GM23338 (cell line): Measurements from ENCODE around the gene NRGN. TPM values are rescaled to one million over a fixed set of nuclear protein-coding genes. Genes with fewer than 3 reads are reported as not detected.

Experiments used
- ATAC-seq: fragments of 200-7000 bp; cut with Tn5 transposase; 3 replicates; pipeline ENCODE4 v1.9.1; 2020
- DNase-seq: peaks from one replicate; pipeline ENCODE4 v3.0.0-alpha.2; 2015; ENCODE audit warnings: low spot score
- H2AFZ ChIP-seq: fragments of 200-600 bp; sonication (generic); 2 replicates; pipeline ENCODE4 v1.8.0; 2016; ENCODE audit warnings: antibody characterized with exemption, mild to moderate bottlenecking, moderate library complexity
- H3F3A ChIP-seq: fragments of 200-600 bp; sonication (generic); replicated peaks from 2 replicates; pipeline ENCODE4 v1.8.0; 2017; ENCODE audit warnings: antibody characterized with exemption, mixed run types, low read depth
- H3K27ac ChIP-seq: fragments of 200-600 bp; sonication (generic); 2 replicates; pipeline ENCODE4 v1.6.1; 2016; ENCODE audit warnings: low read depth
- H3K27me3 ChIP-seq: fragments of 200-600 bp; sonication (generic); 2 replicates; pipeline ENCODE4 v1.8.0; 2016; ENCODE audit warnings: mild to moderate bottlenecking, mixed run types, moderate library complexity; ENCODE audit not compliant: insufficient read depth
- H3K36me3 ChIP-seq: fragments of 200-600 bp; sonication (generic); 2 replicates; pipeline ENCODE4 v1.8.0; 2016; ENCODE audit warnings: mild to moderate bottlenecking; ENCODE audit not compliant: insufficient read depth
- H3K4me1 ChIP-seq: fragments of 200-600 bp; sonication (generic); 2 replicates; pipeline ENCODE4 v1.8.0; 2016; ENCODE audit warnings: mild to moderate bottlenecking, moderate library complexity; ENCODE audit not compliant: insufficient read depth
- H3K4me2 ChIP-seq: fragments of 200-600 bp; sonication (generic); 2 replicates; pipeline ENCODE4 v1.7.1; 2017; ENCODE audit warnings: mixed run types
- H3K4me3 ChIP-seq: fragments of 200-600 bp; sonication (generic); 2 replicates; pipeline ENCODE4 v1.6.1; 2016; ENCODE audit warnings: mixed run types
- H3K79me2 ChIP-seq: fragments of 200-600 bp; sonication (generic); replicated peaks from 2 replicates; pipeline ENCODE4 v1.8.0; 2017; ENCODE audit warnings: mild to moderate bottlenecking; ENCODE audit not compliant: insufficient read depth
- H3K9me2 ChIP-seq: fragments of 200-600 bp; sonication (generic); 2 replicates; pipeline ENCODE4 v1.8.0; 2017; ENCODE audit not compliant: insufficient read depth
- H4K20me1 ChIP-seq: fragments of 200-600 bp; sonication (generic); replicated peaks from 2 replicates; pipeline ENCODE4 v1.8.0; 2017; ENCODE audit warnings: mild to moderate bottlenecking; ENCODE audit not compliant: insufficient read depth
- H3K27ac Mint-ChIP-seq: 2 replicates; pipeline ENCODE4 v1.8.0; 2020; ENCODE audit warnings: inconsistent platforms, mild to moderate bottlenecking, moderate library complexity, mixed read lengths
- H3K27me3 Mint-ChIP-seq: 3 replicates; pipeline ENCODE4 v1.8.0; 2022; ENCODE audit warnings: low read depth, mild to moderate bottlenecking, moderate library complexity, mixed read lengths, inconsistent platforms; ENCODE audit not compliant: insufficient read depth, poor library complexity
- H3K36me3 Mint-ChIP-seq: 3 replicates; pipeline ENCODE4 v1.8.0; 2021; ENCODE audit warnings: low read depth, mild to moderate bottlenecking, inconsistent platforms, moderate library complexity, mixed read lengths
- H3K4me1 Mint-ChIP-seq: 3 replicates; pipeline ENCODE4 v1.8.0; 2020; ENCODE audit warnings: mild to moderate bottlenecking, inconsistent platforms, mixed read lengths
- H3K4me3 Mint-ChIP-seq: 3 replicates; pipeline ENCODE4 v1.8.0; 2021; ENCODE audit warnings: moderate library complexity, mild to moderate bottlenecking, inconsistent platforms, mixed read lengths
- H3K9me3 Mint-ChIP-seq: 3 replicates; pipeline ENCODE4 v1.8.0; 2020; ENCODE audit warnings: moderate library complexity, mild to moderate bottlenecking, inconsistent platforms, mixed read lengths
- CREB1 ChIP-seq: fragments of 250-450 bp; sonication (Bioruptor Pico); IDR thresholded peaks from 2 replicates; pipeline ENCODE4 v1.5.0; 2020; ENCODE audit warnings: low read depth, mild to moderate bottlenecking, moderate library complexity
- EZH2 ChIP-seq: fragments of 200-600 bp; sonication (generic); IDR thresholded peaks from one replicate; pipeline ENCODE4 v1.8.0; 2017; ENCODE audit warnings: antibody characterized with exemption, mild to moderate bottlenecking, low read depth; ENCODE audit not compliant: unreplicated experiment
- EZH2phosphoT487 ChIP-seq: fragments of 200-600 bp; sonication (generic); IDR thresholded peaks from one replicate; pipeline ENCODE4 v1.8.1; 2018; ENCODE audit warnings: antibody characterized with exemption; ENCODE audit not compliant: unreplicated experiment
- JUNB ChIP-seq: IDR thresholded peaks from one replicate; pipeline ENCODE4 v1.6.1; 2016; ENCODE audit warnings: antibody characterized with exemption; ENCODE audit not compliant: unreplicated experiment
- NANOG ChIP-seq: IDR thresholded peaks from 2 replicates; pipeline ENCODE4 v1.6.1; 2016; ENCODE audit warnings: antibody characterized with exemption, borderline replicate concordance
- POLR2AphosphoS5 ChIP-seq: IDR thresholded peaks from 2 replicates; pipeline ENCODE4 v1.6.1; 2016; ENCODE audit warnings: antibody characterized with exemption, low read depth
- STAT1 ChIP-seq: IDR thresholded peaks from one replicate; pipeline ENCODE4 v1.6.1; 2016; ENCODE audit warnings: antibody characterized with exemption; ENCODE audit not compliant: unreplicated experiment
- ZNF114 ChIP-seq: fragments of 250-450 bp; sonication (Bioruptor Pico); IDR thresholded peaks from 2 replicates; pipeline ENCODE4 v1.5.0; 2020; ENCODE audit warnings: mild to moderate bottlenecking, moderate library complexity
- ZNF331 ChIP-seq: fragments of 250-450 bp; sonication (Bioruptor Pico); IDR thresholded peaks from 2 replicates; pipeline ENCODE4 v1.5.0; 2020; ENCODE audit warnings: low read depth, mild to moderate bottlenecking, moderate library complexity
- polyA plus RNA-seq: library from polyadenylated mRNA; unstranded; fragments of >200 nt; fragmentation: Nextera tagmentation; extraction: Ambion mirVana; gene quantifications from 2 replicates; pipeline ENCODE4 v1.2.1, GENCODE V29; 2016
- total RNA-seq: library from RNA; depleted of rRNA; stranded (reverse); fragments of >200 nt; shearing (Covaris generic); gene quantifications from 2 replicates; pipeline ENCODE4 v1.2.3, GENCODE V29; 2014
- TF ChIP-seq, protein P1 (sequence below): IDR thresholded peaks from one replicate; pipeline ENCODE4 v1.6.1; 2018; ENCODE audit warnings: antibody characterized with exemption; ENCODE audit not compliant: unreplicated experiment
- TF ChIP-seq, protein P2 (sequence below), 2 experiments: fragments of 200-600 bp in 1 of 2; sonication (generic) in 1 of 2; conservative IDR thresholded peaks; 2 replicates each; pipeline versions ENCODE4 v1.5.1 to v1.6.1; 2016 to 2017; ENCODE audit warnings: antibody characterized with exemption in 2 of 2, low read depth in 2 of 2, mild to moderate bottlenecking in 2 of 2, moderate library complexity in 1 of 2

NRGN gene
- total and polyA plus RNA-seq, 2 experiments from 2014 or later: 0.24 to 0.61 TPM

DNA sequence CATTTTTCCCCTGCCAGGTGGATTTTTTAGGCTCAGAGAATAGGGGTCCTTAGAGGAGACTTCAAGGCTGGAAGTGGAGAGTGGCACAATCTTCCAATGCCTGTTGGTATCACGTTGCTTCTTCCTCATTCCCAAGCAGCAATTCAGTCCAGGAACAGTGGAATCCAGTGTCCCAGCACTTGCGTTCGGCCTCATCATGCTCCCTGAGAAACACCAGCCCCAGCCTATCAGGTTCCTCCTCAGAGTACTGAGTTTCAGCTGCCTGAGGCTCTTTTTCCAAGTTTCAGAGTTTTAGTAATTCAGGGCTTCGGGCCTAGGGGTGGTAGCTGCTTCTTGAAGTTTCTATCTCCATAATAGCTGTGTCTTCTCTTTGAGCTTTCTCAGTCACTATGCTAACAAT, 31.9 kb upstream of the NRGN start (continued):
- TF ChIP-seq, protein P1, sequence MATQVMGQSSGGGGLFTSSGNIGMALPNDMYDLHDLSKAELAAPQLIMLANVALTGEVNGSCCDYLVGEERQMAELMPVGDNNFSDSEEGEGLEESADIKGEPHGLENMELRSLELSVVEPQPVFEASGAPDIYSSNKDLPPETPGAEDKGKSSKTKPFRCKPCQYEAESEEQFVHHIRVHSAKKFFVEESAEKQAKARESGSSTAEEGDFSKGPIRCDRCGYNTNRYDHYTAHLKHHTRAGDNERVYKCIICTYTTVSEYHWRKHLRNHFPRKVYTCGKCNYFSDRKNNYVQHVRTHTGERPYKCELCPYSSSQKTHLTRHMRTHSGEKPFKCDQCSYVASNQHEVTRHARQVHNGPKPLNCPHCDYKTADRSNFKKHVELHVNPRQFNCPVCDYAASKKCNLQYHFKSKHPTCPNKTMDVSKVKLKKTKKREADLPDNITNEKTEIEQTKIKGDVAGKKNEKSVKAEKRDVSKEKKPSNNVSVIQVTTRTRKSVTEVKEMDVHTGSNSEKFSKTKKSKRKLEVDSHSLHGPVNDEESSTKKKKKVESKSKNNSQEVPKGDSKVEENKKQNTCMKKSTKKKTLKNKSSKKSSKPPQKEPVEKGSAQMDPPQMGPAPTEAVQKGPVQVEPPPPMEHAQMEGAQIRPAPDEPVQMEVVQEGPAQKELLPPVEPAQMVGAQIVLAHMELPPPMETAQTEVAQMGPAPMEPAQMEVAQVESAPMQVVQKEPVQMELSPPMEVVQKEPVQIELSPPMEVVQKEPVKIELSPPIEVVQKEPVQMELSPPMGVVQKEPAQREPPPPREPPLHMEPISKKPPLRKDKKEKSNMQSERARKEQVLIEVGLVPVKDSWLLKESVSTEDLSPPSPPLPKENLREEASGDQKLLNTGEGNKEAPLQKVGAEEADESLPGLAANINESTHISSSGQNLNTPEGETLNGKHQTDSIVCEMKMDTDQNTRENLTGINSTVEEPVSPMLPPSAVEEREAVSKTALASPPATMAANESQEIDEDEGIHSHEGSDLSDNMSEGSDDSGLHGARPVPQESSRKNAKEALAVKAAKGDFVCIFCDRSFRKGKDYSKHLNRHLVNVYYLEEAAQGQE: no peak
- no peak for TF ChIP-seq STAT1

DNA sequence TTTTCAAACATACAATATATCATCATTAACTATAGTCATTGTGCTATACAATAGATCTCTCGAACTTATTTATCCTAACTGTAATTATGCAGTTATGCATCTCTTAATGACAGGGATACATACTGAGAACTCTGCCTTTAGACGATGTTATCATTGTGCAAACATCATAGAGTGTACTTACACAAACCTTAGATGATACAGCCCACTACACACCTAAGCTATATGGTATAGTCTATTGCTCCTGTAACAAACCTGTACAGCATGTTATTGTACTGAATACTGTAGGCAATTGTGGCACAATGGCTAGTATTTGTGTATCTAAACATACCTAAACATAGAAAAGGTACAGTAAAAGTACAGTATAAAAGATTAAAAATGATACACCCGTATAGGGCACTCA, 27.4 kb upstream of the NRGN start:
- Histone ChIP-seq H3K36me3 (no peaks in the 10 kb centered on the region; the same call in 1 of the 2 replicates), H3F3A (no peaks in the 10 kb centered on the region), H3K9me2 (no peaks in the 10 kb centered on the region), H4K20me1 (no peaks in the 10 kb centered on the region; the same call in 1 of the 2 replicates), H2AFZ (no peak overlapping the region), H3K79me2 (no peaks in the 10 kb centered on the region), H3K4me2 (no peak overlapping the region), H3K4me3 (no peak overlapping the region), H3K27ac (no peak overlapping the region), H3K27me3 (peaks cover 43% of the 10 kb centered on the region), H3K4me1 (peaks cover 6% of the 10 kb centered on the region; the same call in 1 of the 2 replicates)
- 0 out of 3 replicates have a peak, but pooled peaks cover 2% of the 10 kb centered on the region for H3K36me3 Mint-ChIP-seq
- H3K4me3 Mint-ChIP-seq: no peak overlapping the region
- no peak for TF ChIP-seq POLR2AphosphoS5
- no peak for TF ChIP-seq CREB1
- TF ChIP-seq NANOG: no peak
- no peak for TF ChIP-seq ZNF331 (CRISPR knock-in tag)
- no peak for TF ChIP-seq EZH2
- no peak for TF ChIP-seq ZNF114 (CRISPR knock-in tag)
- no peak for TF ChIP-seq STAT1
- TF ChIP-seq, protein P2, sequence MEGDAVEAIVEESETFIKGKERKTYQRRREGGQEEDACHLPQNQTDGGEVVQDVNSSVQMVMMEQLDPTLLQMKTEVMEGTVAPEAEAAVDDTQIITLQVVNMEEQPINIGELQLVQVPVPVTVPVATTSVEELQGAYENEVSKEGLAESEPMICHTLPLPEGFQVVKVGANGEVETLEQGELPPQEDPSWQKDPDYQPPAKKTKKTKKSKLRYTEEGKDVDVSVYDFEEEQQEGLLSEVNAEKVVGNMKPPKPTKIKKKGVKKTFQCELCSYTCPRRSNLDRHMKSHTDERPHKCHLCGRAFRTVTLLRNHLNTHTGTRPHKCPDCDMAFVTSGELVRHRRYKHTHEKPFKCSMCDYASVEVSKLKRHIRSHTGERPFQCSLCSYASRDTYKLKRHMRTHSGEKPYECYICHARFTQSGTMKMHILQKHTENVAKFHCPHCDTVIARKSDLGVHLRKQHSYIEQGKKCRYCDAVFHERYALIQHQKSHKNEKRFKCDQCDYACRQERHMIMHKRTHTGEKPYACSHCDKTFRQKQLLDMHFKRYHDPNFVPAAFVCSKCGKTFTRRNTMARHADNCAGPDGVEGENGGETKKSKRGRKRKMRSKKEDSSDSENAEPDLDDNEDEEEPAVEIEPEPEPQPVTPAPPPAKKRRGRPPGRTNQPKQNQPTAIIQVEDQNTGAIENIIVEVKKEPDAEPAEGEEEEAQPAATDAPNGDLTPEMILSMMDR (conservative IDR thresholded peaks at IDR 0.05; ENCODE audit: low read depth in 2 of 2): no peak
- no peak for TF ChIP-seq JUNB
- TF ChIP-seq, protein P1: no peak
- no peak for TF ChIP-seq EZH2phosphoT487
- ATAC-seq: no peak
- H3K4me1 Mint-ChIP-seq: peaks cover 1% of the 10 kb centered on the region; the same call in 2 of the 3 replicates
- no peak overlapping the region for H3K27ac Mint-ChIP-seq
- H3K9me3 Mint-ChIP-seq: peaks cover 10% of the 10 kb centered on the region
- no peak for DNase-seq
- peaks cover 26% of the 10 kb centered on the region for H3K27me3 Mint-ChIP-seq
